K562 (cell line): Measurements from ENCODE around the gene TENT5A. TPM values are rescaled to one million over a fixed set of nuclear protein-coding genes. Genes with fewer than 3 reads are reported as not detected.
"Not testable (repeated sequence)": the region's sequence is repeated elsewhere in the genome, so short reads cannot be mapped to it uniquely, and the experiment has no call there.

Source experiments
- ATAC-seq: fragments of 200-7000 bp; cut with Tn5 transposase; 3 replicates; pipeline ENCODE4 v1.9.1; 2020; ENCODE audit warnings: moderate library complexity
- BruUV-seq: library from RNA; stranded (reverse); fragments of 400-500 nt; replicated peaks from 2 replicates; lab custom pipeline; 2021; lab: Mats Ljungman, UMichigan
- CTCF ChIA-PET: fragments of 300-600 bp; formaldehyde crosslinking; extraction: SDS; loops from one replicate; lab custom pipeline; 2021; ENCODE audit warnings: low intra/inter-chr PET ratio; lab: Yijun Ruan, JAX
- POLR2A ChIA-PET: fragments of 300-600, 350-650 bp; sonication (Branson Sonifier 250); formaldehyde crosslinking; extraction: SDS; loops from one replicate; lab custom pipeline; 2021; ENCODE audit warnings: antibody characterized with exemption, inconsistent platforms; lab: Yijun Ruan, JAX
- DNase-seq, 4 experiments: peaks; one replicate each; pipeline versions ENCODE4 v3.0.0 to v3.0.0-alpha.2; 2011 to 2018; ENCODE audit warnings: low spot score in 3 of 4, mixed read lengths in 3 of 4; ENCODE audit errors: extremely low read depth in 1 of 4
- FAIRE-seq: peaks from 2 replicates; lab custom pipeline; 2011; peaks lifted over from hg19 to GRCh38; lab: Jason Lieb, UNC
- H2AFZ ChIP-seq: 2 replicates; pipeline ENCODE4 v1.6.0; 2011; ENCODE audit warnings: low read depth, low read length, control low read depth, inconsistent platforms
- H3K27ac ChIP-seq: fragments of 200-600 bp; 3 replicates; pipeline ENCODE4 v1.8.0; 2011; ENCODE audit warnings: low read depth, mild to moderate bottlenecking, control low read depth, inconsistent platforms, low read length, moderate library complexity, mixed read lengths; ENCODE audit errors: extremely low read depth
- H3K27me3 ChIP-seq, 2 experiments: fragments of 300-600 bp in 1 of 2; 2 replicates in 1 of 2; 3 replicates in 1 of 2; pipeline versions ENCODE4 v1.6.0 to v1.8.0; 2011; ENCODE audit warnings: inconsistent platforms in 2 of 2, low read length in 2 of 2, mild to moderate bottlenecking in 1 of 2, mixed read lengths in 1 of 2, moderate library complexity in 1 of 2; ENCODE audit not compliant: control insufficient read depth in 2 of 2, insufficient read depth in 2 of 2
- H3K36me3 ChIP-seq: fragments of 300-600 bp; 3 replicates; pipeline ENCODE4 v1.8.0; 2011; ENCODE audit warnings: mild to moderate bottlenecking, low read length, inconsistent platforms; ENCODE audit not compliant: control insufficient read depth, insufficient read depth
- H3K4me1 ChIP-seq, 2 experiments: fragments of 200-600 bp in 1 of 2; replicated peaks in 1 of 2; 2 replicates in 1 of 2; 3 replicates in 1 of 2; pipeline versions ENCODE4 v1.5.1 to v1.8.0; 2011; ENCODE audit warnings: inconsistent platforms in 2 of 2, low read length in 2 of 2, mild to moderate bottlenecking in 1 of 2, mixed read lengths in 1 of 2, moderate library complexity in 1 of 2; ENCODE audit not compliant: control insufficient read depth in 2 of 2, insufficient read depth in 2 of 2
- H3K4me2 ChIP-seq: 2 replicates; pipeline ENCODE4 v1.6.1; 2011; ENCODE audit warnings: low read length, control low read depth, inconsistent platforms, mixed read lengths; ENCODE audit not compliant: insufficient read depth
- H3K4me3 ChIP-seq: fragments of 200-600 bp; sonication (generic), shearing (Covaris generic); 2 replicates; pipeline ENCODE4 v1.5.1; 2016; ENCODE audit warnings: control low read depth, inconsistent platforms
- H3K79me2 ChIP-seq: fragments of 200-600 bp; 3 replicates; pipeline ENCODE4 v1.8.0; 2011; ENCODE audit warnings: low read length, inconsistent platforms; ENCODE audit not compliant: control insufficient read depth, insufficient read depth
- H3K9ac ChIP-seq, 2 experiments: 2 replicates each; pipeline versions ENCODE4 v1.6.0 to v1.6.1; 2011; ENCODE audit warnings: low read depth in 2 of 2, low read length in 2 of 2, control low read depth in 1 of 2, inconsistent platforms in 1 of 2, mild to moderate bottlenecking in 1 of 2, mixed read lengths in 1 of 2; ENCODE audit not compliant: insufficient read depth in 1 of 2
- H3K9me1 ChIP-seq: one replicate; pipeline ENCODE4 v1.6.0; 2011; ENCODE audit warnings: inconsistent platforms, mild to moderate bottlenecking, low read length, moderate library complexity; ENCODE audit not compliant: control insufficient read depth, insufficient read depth
- H3K9me3 ChIP-seq: replicated peaks from 2 replicates; pipeline ENCODE4 v1.5.1; 2011; ENCODE audit warnings: low read depth, low read length, inconsistent platforms; ENCODE audit not compliant: control insufficient read depth, insufficient read depth
- H4K20me1 ChIP-seq: replicated peaks from 2 replicates; pipeline ENCODE4 v1.6.1; 2011; ENCODE audit warnings: low read length, inconsistent platforms, mixed read lengths; ENCODE audit not compliant: control insufficient read depth, insufficient read depth
- CEBPG ChIP-seq, 3 experiments: fragments of 200-800 bp in 1 of 3; sonication (Bioruptor generic) in 1 of 3; sonication (generic) in 1 of 3; formaldehyde crosslinking in 1 of 3; IDR thresholded peaks in 2 of 3; conservative IDR thresholded peaks in 1 of 3; 2 replicates each; pipeline versions ENCODE4 v1.6.1 to v1.8.0; 2016 to 2022; ENCODE audit warnings: missing compliant biosample characterization in 2 of 3, missing genetic modification characterization in 2 of 3, mild to moderate bottlenecking in 1 of 3, missing genetic modification reagents in 1 of 3
- CHCHD3 ChIP-seq: fragments of 250-450 bp; sonication (Bioruptor Pico); IDR thresholded peaks from 2 replicates; pipeline ENCODE4 v2.1.2; 2022; ENCODE audit warnings: mild to moderate bottlenecking
- ELF2 ChIP-seq: fragments of 250-450 bp; sonication (Bioruptor Pico); IDR thresholded peaks from 2 replicates; pipeline ENCODE4 v1.5.0; 2021; ENCODE audit warnings: mild to moderate bottlenecking
- NCOA2 ChIP-seq, 2 experiments: fragments of 450-650 bp; IDR thresholded peaks; 2 replicates each; pipeline ENCODE4 v1.6.1; 2018; ENCODE audit warnings: mild to moderate bottlenecking in 2 of 2, moderate library complexity in 1 of 2; ENCODE audit not compliant: partially characterized antibody in 2 of 2
- NCOR1 ChIP-seq: fragments of 450-650 bp; IDR thresholded peaks from 2 replicates; pipeline ENCODE4 v1.6.1; 2016; ENCODE audit warnings: mild to moderate bottlenecking, moderate library complexity
- NUFIP1 ChIP-seq: fragments of 450-650 bp; IDR thresholded peaks from 2 replicates; pipeline ENCODE4 v1.6.1; 2018; ENCODE audit not compliant: partially characterized antibody
- RBM17 ChIP-seq: fragments of 200-400 bp; formaldehyde crosslinking; IDR thresholded peaks from 2 replicates; pipeline ENCODE4 v1.6.1; 2017; ENCODE audit warnings: low read depth, mild to moderate bottlenecking, low read length, borderline replicate concordance
- RFX5 ChIP-seq: IDR thresholded peaks from 2 replicates; pipeline ENCODE4 v1.6.1; 2011; ENCODE audit warnings: low read depth, mild to moderate bottlenecking, improper control_type of control experiment, low read length
- ZBTB11 ChIP-seq, 3 experiments: fragments of 200-800 bp in 1 of 3; fragments of 250-450 bp in 1 of 3; fragments of 450-650 bp in 1 of 3; sonication (Bioruptor Pico) in 1 of 3; sonication (Bioruptor generic) in 1 of 3; formaldehyde crosslinking in 1 of 3; IDR thresholded peaks; 2 replicates each; pipeline versions ENCODE4 v1.6.1 to v1.8.0; 2016 to 2022; ENCODE audit warnings: mild to moderate bottlenecking in 2 of 3, missing genetic modification characterization in 2 of 3, missing compliant biosample characterization in 1 of 3, moderate library complexity in 1 of 3
- ZFP1 ChIP-seq: fragments of 450-650 bp; formaldehyde crosslinking; IDR thresholded peaks from 2 replicates; pipeline ENCODE4 v1.4.0; 2020; ENCODE audit warnings: mild to moderate bottlenecking, mixed read lengths
- ZNF408 ChIP-seq: fragments of 250-450 bp; sonication (Bioruptor Pico); IDR thresholded peaks from 2 replicates; pipeline ENCODE4 v1.4.0; 2020; ENCODE audit warnings: low read depth, mild to moderate bottlenecking, moderate library complexity
- WGBS: fragments of 100-300 bp; shearing (Covaris generic); methylation state at CpG from one replicate; pipeline ENCODE4 v1.1.6; 2016; ENCODE audit warnings: low coverage, mixed read lengths; ENCODE audit not compliant: insufficient coverage; ENCODE audit errors: missing lambda C conversion rate; 5-methylcytosine and 5-hydroxymethylcytosine counted together
- in situ Hi-C: fragments of 300-500 bp; cut with MboI; formaldehyde crosslinking; loops from 4 replicates; pipeline ENCODE4 v1.15.0; 2018; ENCODE audit warnings: inconsistent platforms, mixed read lengths
- intact Hi-C: fragments of 100-400 bp; cut with micrococcal nuclease; formaldehyde crosslinking; loops from 2 replicates; pipeline ENCODE4 v1.14.2; 2022
- polyA plus RNA-seq, 8 experiments: library from polyadenylated mRNA; depleted of rRNA in 4 of 8; stranded (reverse) in 5 of 8; unstranded in 3 of 8; fragments of >200 nt; fragmentation: Nextera tagmentation in 2 of 8; fragmentation: Illumina TruSeq in 1 of 8; extraction: Ambion mirVana in 2 of 8; extraction: Trizol in 1 of 8; gene quantifications; 2 replicates each; pipeline versions ENCODE4 v1.2.1 to v1.2.3, GENCODE V29; 2011 to 2014; ENCODE audit warnings: inconsistent platforms in 1 of 8, missing spikeins in 1 of 8
- total RNA-seq, 7 experiments: library from RNA; depleted of rRNA in 6 of 7; stranded (reverse); fragments of >200 nt in 6 of 7; fragmentation: Illumina TruSeq in 2 of 7; extraction: Trizol in 2 of 7; gene quantifications; 2 replicates each; pipeline versions ENCODE4 v1.2.1 to v1.2.3, GENCODE V29; 2011 to 2021; ENCODE audit warnings: low replicate concordance in 1 of 7

TENT5A gene
- total and polyA plus RNA-seq, 9 of the 15 experiments (the other 6 are each of a cell fraction or from before 2014, with no cell fraction given) = 0.77 to 2.3 (median 1.3) TPM

- POLR2A ChIA-PET, in situ Hi-C loops, CTCF ChIA-PET: not testable (repeated sequence)
Observed at GRCh38 chr6:81740591-81740990, 11.9 kb downstream of the TENT5A start.

GRCh38 chr6:81739230-81740195 lies 13.0 kb downstream of the TENT5A start:
- no peak for FAIRE-seq
- H3K4me1 ChIP-seq = no peaks in the 10 kb centered on the region
- in situ Hi-C loops (no loop called here), intact Hi-C loops (no loop called here)
- H3K9me3 ChIP-seq = no peaks in the 10 kb centered on the region
- CTCF ChIA-PET = no interaction called here
- no peak overlapping the region for H3K4me2 ChIP-seq
- H3K9me1 ChIP-seq = no peaks in the 10 kb centered on the region
- H3K27me3 ChIP-seq = no peaks in the 10 kb centered on the region
- no TSS peak for BruUV-seq
- H3K4me3 ChIP-seq = no peak overlapping the region
- no peak for ATAC-seq
- no peak overlapping the region for H2AFZ ChIP-seq
- H4K20me1 ChIP-seq = no peaks in the 10 kb centered on the region
- WGBS = 4% methylated on average over 6 of the region's 6 CpGs
- no peaks in the 10 kb centered on the region for H3K36me3 ChIP-seq
- H3K79me2 ChIP-seq = no peaks in the 10 kb centered on the region
- no peak for DNase-seq
- no peak overlapping the region for H3K9ac ChIP-seq
- H3K27ac ChIP-seq = no peak overlapping the region
- POLR2A ChIA-PET = no interaction called here
- TF ChIP-seq CHCHD3 (CRISPR knock-in tag) (no peak), ELF2 (no peak), RFX5 (no peak), ZNF408 (CRISPR knock-in tag) (no peak), CEBPG (CRISPR knock-in tag; IDR thresholded peaks at IDR 0.05) (no peak), CEBPG (tag; conservative IDR thresholded peaks at IDR 0.05 in 1 of 2, IDR thresholded peaks at IDR 0.05 in 1 of 2) (no peak), NUFIP1 (no peak), ZBTB11 (CRISPR knock-in tag; IDR thresholded peaks at IDR 0.05) (no peak), NCOR1 (no peak), ZFP1 (CRISPR knock-in tag) (no peak), RBM17 (no peak)

More at GRCh38 chr6:81740591-81740990, 11.9 kb downstream of the TENT5A start:
- H3K9ac ChIP-seq, H4K20me1 ChIP-seq, H3K4me3 ChIP-seq, ATAC-seq, H3K36me3 ChIP-seq, FAIRE-seq, BruUV-seq, DNase-seq, intact Hi-C loops, H3K9me1 ChIP-seq, H3K4me1 ChIP-seq, H3K79me2 ChIP-seq, H3K27ac ChIP-seq, H3K9me3 ChIP-seq, H3K4me2 ChIP-seq, H2AFZ ChIP-seq, H3K27me3 ChIP-seq: not testable (repeated sequence)
- peak in 1 of 2 experiments; percentile 94 for TF ChIP-seq NCOA2 (IDR thresholded peaks at IDR 0.05; ENCODE audit: partially characterized antibody in 2 of 2)
